ENCODE data around the gene SRBD1.

- no peak for TF ChIP-seq MAFK (IDR thresholded peaks at IDR 0.05; ENCODE audit: low read depth, low read length)
- TF ChIP-seq EGR1 (IDR thresholded peaks at IDR 0.05; ENCODE audit: borderline replicate concordance, low read depth, low read length), result no peak
- no peak for TF ChIP-seq POLR2AphosphoS5 (IDR thresholded peaks at IDR 0.05; ENCODE audit: low read depth, low read length)
- TF ChIP-seq TEAD4 (IDR thresholded peaks at IDR 0.05; ENCODE audit: low read depth, low read length), result no peak
- no peak for TF ChIP-seq RFX5 (IDR thresholded peaks at IDR 0.05; ENCODE audit: borderline replicate concordance, low read depth, low read length)
- no peak for TF ChIP-seq CHD2 (IDR thresholded peaks at IDR 0.05; ENCODE audit: low read length)
- no peak for TF ChIP-seq CTCF (IDR thresholded peaks at IDR 0.05; ENCODE audit: control extremely low read depth in 1 of 3, insufficient read depth in 1 of 3, low read depth in 1 of 3, low read length in 3 of 3)
Observed at GRCh38 chr2:45567974-45568789, 42.9 kb downstream of the SRBD1 start.

Measured in H1 (cell line).